Measurements from ENCODE around the gene MYBPHL. TPM values are rescaled to one million over a fixed set of nuclear protein-coding genes. Genes with fewer than 3 reads are reported as not detected.

MYBPHL gene
- total and polyA plus RNA-seq, 2 of the 13 experiments (the other 11 are each of a cell fraction or from before 2014, with no cell fraction given), result 3.7 to 3.8 TPM

GRCh38 chr1:109282952-109283747 is 23.7 kb downstream of the MYBPHL start, which contains the start of gene PSRC1 (continued):
- peak; percentile 96 for TF ChIP-seq GABPB1 (CRISPR knock-in tag; IDR thresholded peaks at IDR 0.05)
- TF ChIP-seq SMYD3 (CRISPR knock-in tag; IDR thresholded peaks at IDR 0.05), result no peak
- TF ChIP-seq, protein P1, sequence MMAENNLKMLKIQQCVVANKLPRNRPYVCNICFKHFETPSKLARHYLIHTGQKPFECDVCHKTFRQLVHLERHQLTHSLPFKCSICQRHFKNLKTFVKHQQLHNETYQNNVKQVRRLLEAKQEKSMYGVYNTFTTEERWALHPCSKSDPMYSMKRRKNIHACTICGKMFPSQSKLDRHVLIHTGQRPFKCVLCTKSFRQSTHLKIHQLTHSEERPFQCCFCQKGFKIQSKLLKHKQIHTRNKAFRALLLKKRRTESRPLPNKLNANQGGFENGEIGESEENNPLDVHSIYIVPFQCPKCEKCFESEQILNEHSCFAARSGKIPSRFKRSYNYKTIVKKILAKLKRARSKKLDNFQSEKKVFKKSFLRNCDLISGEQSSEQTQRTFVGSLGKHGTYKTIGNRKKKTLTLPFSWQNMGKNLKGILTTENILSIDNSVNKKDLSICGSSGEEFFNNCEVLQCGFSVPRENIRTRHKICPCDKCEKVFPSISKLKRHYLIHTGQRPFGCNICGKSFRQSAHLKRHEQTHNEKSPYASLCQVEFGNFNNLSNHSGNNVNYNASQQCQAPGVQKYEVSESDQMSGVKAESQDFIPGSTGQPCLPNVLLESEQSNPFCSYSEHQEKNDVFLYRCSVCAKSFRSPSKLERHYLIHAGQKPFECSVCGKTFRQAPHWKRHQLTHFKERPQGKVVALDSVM (CRISPR knock-in tag; IDR thresholded peaks at IDR 0.05), result peak; percentile 57
- TF ChIP-seq CEBPG (CRISPR knock-in tag; IDR thresholded peaks at IDR 0.05), result no peak
- peak; percentile 73; the same call in 1 of the 2 replicates for TF ChIP-seq ZNF792 (CRISPR knock-in tag; IDR thresholded peaks at IDR 0.05)
- peak; percentile 92; the same call in 1 of the 2 replicates for TF ChIP-seq ZNF451 (CRISPR knock-in tag; IDR thresholded peaks at IDR 0.05)
- TF ChIP-seq RBM39 (IDR thresholded peaks at IDR 0.05; ENCODE audit: low read depth, low read length, poor library complexity, severe bottlenecking), result no peak
- TF ChIP-seq ZNF674 (CRISPR knock-in tag; IDR thresholded peaks at IDR 0.05; ENCODE audit: low read depth), result no peak
- TF ChIP-seq, protein P2, sequence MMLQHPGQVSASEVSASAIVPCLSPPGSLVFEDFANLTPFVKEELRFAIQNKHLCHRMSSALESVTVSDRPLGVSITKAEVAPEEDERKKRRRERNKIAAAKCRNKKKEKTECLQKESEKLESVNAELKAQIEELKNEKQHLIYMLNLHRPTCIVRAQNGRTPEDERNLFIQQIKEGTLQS (CRISPR knock-in tag; IDR thresholded peaks at IDR 0.05), result peak; percentile 26; the same call in 1 of the 2 replicates
- TF ChIP-seq, protein P3, sequence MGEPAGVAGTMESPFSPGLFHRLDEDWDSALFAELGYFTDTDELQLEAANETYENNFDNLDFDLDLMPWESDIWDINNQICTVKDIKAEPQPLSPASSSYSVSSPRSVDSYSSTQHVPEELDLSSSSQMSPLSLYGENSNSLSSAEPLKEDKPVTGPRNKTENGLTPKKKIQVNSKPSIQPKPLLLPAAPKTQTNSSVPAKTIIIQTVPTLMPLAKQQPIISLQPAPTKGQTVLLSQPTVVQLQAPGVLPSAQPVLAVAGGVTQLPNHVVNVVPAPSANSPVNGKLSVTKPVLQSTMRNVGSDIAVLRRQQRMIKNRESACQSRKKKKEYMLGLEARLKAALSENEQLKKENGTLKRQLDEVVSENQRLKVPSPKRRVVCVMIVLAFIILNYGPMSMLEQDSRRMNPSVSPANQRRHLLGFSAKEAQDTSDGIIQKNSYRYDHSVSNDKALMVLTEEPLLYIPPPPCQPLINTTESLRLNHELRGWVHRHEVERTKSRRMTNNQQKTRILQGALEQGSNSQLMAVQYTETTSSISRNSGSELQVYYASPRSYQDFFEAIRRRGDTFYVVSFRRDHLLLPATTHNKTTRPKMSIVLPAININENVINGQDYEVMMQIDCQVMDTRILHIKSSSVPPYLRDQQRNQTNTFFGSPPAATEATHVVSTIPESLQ (CRISPR knock-in tag; conservative IDR thresholded peaks at IDR 0.05), result no peak
- no peak for TF ChIP-seq ZNF282 (IDR thresholded peaks at IDR 0.05; ENCODE audit: partially characterized antibody)
- no peak for TF ChIP-seq ZNF572 (CRISPR knock-in tag; IDR thresholded peaks at IDR 0.05)
- TF ChIP-seq POLR2AphosphoS2 (IDR thresholded peaks at IDR 0.05; ENCODE audit: low read depth, low read length), result no peak
- no peak for TF ChIP-seq BHLHE40 (IDR thresholded peaks at IDR 0.05; ENCODE audit: low read length)
- TF ChIP-seq ZNF326 (CRISPR knock-in tag; IDR thresholded peaks at IDR 0.05; ENCODE audit: borderline replicate concordance), result no peak
- peak; percentile 66; the same call in 1 of the 2 replicates for TF ChIP-seq SKIL (CRISPR knock-in tag; IDR thresholded peaks at IDR 0.05; ENCODE audit: borderline replicate concordance)
- no peak for TF ChIP-seq ZNF550 (CRISPR knock-in tag; IDR thresholded peaks at IDR 0.05; ENCODE audit: borderline replicate concordance)
- TF ChIP-seq, protein P4, sequence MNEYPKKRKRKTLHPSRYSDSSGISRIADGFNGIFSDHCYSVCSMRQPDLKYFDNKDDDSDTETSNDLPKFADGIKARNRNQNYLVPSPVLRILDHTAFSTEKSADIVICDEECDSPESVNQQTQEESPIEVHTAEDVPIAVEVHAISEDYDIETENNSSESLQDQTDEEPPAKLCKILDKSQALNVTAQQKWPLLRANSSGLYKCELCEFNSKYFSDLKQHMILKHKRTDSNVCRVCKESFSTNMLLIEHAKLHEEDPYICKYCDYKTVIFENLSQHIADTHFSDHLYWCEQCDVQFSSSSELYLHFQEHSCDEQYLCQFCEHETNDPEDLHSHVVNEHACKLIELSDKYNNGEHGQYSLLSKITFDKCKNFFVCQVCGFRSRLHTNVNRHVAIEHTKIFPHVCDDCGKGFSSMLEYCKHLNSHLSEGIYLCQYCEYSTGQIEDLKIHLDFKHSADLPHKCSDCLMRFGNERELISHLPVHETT (CRISPR knock-in tag; conservative IDR thresholded peaks at IDR 0.05), result peak; percentile 95
- TF ChIP-seq NR2F6 (IDR thresholded peaks at IDR 0.05), result no peak
- TF ChIP-seq NR2F6 (CRISPR knock-in tag; IDR thresholded peaks at IDR 0.05), result 0 out of 2 replicates have a peak, but pooled peaks have one; percentile 26
- no peak for TF ChIP-seq ZNF33A (CRISPR knock-in tag; IDR thresholded peaks at IDR 0.05; ENCODE audit: borderline replicate concordance)
- TF ChIP-seq ZSCAN31 (CRISPR knock-in tag; IDR thresholded peaks at IDR 0.05; ENCODE audit: low read depth), result peak; percentile 70; the same call in 1 of the 2 replicates
- peak; percentile 58; the same call in 1 of the 2 replicates for TF ChIP-seq REPIN1 (CRISPR knock-in tag; IDR thresholded peaks at IDR 0.05; ENCODE audit: borderline replicate concordance, low read depth)
